Measurements from ENCODE around the gene CEP78. TPM values are rescaled to one million over a fixed set of nuclear protein-coding genes. Genes with fewer than 3 reads are reported as not detected.

Gene CEP78
- total RNA-seq, 1 donor from 2014 or later: 21.5 TPM

DNA sequence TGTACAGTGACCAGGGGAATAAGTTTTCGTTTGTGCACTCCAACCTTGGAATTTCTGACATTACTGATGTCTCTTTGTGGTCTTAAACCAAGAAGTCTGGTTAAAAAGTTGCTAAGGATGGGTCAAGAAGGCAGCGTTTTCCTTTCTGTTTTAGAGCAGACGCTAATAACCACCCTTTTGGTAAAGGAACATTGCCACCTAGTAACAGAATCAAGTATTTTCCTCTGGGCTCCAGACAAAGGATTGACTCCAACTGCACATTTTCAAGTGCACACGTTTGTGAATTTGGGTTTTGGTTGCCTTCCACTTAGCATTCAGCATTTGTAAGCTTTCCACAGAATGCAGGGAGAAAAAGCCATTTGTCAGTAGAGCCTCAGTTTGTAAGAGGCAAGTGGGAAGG lies 22.2 kb upstream of the CEP78 start:
- Mint-ChIP-seq H3K4me3 (ENCODE audit: unreplicated experiment) (no peak overlapping the region), H3K9me3 (ENCODE audit: unreplicated experiment) (no peaks in the 10 kb centered on the region), H3K27me3 (ENCODE audit: low read depth, unreplicated experiment) (no peaks in the 10 kb centered on the region), H3K36me3 (ENCODE audit: low read depth, unreplicated experiment) (no peaks in the 10 kb centered on the region), H3K4me1 (ENCODE audit: low read depth, unreplicated experiment) (peaks cover 24% of the 10 kb centered on the region), H3K27ac (ENCODE audit: unreplicated experiment) (no peak overlapping the region)
- DNase-seq (ENCODE audit: low read depth): peak; percentile 49
- TF ChIP-seq, protein P1, sequence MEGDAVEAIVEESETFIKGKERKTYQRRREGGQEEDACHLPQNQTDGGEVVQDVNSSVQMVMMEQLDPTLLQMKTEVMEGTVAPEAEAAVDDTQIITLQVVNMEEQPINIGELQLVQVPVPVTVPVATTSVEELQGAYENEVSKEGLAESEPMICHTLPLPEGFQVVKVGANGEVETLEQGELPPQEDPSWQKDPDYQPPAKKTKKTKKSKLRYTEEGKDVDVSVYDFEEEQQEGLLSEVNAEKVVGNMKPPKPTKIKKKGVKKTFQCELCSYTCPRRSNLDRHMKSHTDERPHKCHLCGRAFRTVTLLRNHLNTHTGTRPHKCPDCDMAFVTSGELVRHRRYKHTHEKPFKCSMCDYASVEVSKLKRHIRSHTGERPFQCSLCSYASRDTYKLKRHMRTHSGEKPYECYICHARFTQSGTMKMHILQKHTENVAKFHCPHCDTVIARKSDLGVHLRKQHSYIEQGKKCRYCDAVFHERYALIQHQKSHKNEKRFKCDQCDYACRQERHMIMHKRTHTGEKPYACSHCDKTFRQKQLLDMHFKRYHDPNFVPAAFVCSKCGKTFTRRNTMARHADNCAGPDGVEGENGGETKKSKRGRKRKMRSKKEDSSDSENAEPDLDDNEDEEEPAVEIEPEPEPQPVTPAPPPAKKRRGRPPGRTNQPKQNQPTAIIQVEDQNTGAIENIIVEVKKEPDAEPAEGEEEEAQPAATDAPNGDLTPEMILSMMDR (IDR thresholded peaks at IDR 0.05; ENCODE audit: insufficient read depth, low read depth, low read length): peak; percentile 17
- no peak for TF ChIP-seq EZH2 (IDR thresholded peaks at IDR 0.05; ENCODE audit: insufficient read depth, low read length)
- Histone ChIP-seq H3K4me1 (ENCODE audit: insufficient read depth, low read length) (no peaks in the 10 kb centered on the region), H3K27ac (ENCODE audit: low read depth, low read length) (no peak overlapping the region), H3K9me3 (ENCODE audit: insufficient read depth, low read depth, low read length) (no peaks in the 10 kb centered on the region), H2AFZ (ENCODE audit: low read depth, low read length) (peak overlapping the region; percentile 64), H3K4me2 (ENCODE audit: low read length) (no peak overlapping the region), H3K36me3 (ENCODE audit: insufficient read depth, low read length) (no peaks in the 10 kb centered on the region), H3K4me3 (ENCODE audit: insufficient read depth, low read depth, low read length) (no peak overlapping the region), H3K79me2 (ENCODE audit: insufficient read depth, low read length) (no peaks in the 10 kb centered on the region), H3K27me3 (ENCODE audit: insufficient read depth, low read length) (no peaks in the 10 kb centered on the region), H4K20me1 (ENCODE audit: insufficient read depth, low read length) (no peaks in the 10 kb centered on the region), H3K9ac (ENCODE audit: low read length) (no peak overlapping the region)
- peak; percentile 39 for FAIRE-seq

DNA sequence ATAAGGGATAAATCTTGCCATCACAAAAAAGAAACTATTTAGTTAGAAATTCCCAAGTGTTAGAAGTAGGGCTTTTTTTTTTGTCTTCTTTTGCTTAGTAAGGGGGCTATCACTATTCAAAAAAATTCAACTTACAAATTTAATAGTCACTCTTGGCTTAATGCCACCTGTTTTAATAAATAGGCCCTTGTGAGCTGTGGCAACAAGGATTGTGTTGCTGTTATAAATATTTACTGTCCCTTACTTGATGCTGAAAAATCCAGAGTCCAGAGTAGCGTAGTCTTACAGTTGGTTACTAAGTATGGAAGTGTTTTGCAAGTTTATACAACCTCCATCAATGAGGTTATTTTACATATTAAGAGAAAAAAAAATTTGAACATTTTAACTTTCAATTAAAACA lies 21.4 kb upstream of the CEP78 start:
- H3K36me3 ChIP-seq (ENCODE audit: insufficient read depth, low read length): no peaks in the 10 kb centered on the region
- FAIRE-seq: no peak
- no peaks in the 10 kb centered on the region for H4K20me1 ChIP-seq (ENCODE audit: insufficient read depth, low read length)
- no peak overlapping the region for H3K27ac ChIP-seq (ENCODE audit: low read depth, low read length)
- no peak overlapping the region for H3K27ac Mint-ChIP-seq (ENCODE audit: unreplicated experiment)
- DNase-seq (ENCODE audit: low read depth): no peak
- peaks cover 27% of the 10 kb centered on the region for H3K4me1 Mint-ChIP-seq (ENCODE audit: low read depth, unreplicated experiment)
- no peak overlapping the region for H3K4me2 ChIP-seq (ENCODE audit: low read length)
- H3K4me3 ChIP-seq (ENCODE audit: insufficient read depth, low read depth, low read length): no peak overlapping the region
- H3K9me3 Mint-ChIP-seq (ENCODE audit: unreplicated experiment): no peaks in the 10 kb centered on the region
- H2AFZ ChIP-seq (ENCODE audit: low read depth, low read length): no peak overlapping the region
- H3K27me3 Mint-ChIP-seq (ENCODE audit: low read depth, unreplicated experiment): no peaks in the 10 kb centered on the region
- H3K9ac ChIP-seq (ENCODE audit: low read length): no peak overlapping the region
- H3K79me2 ChIP-seq (ENCODE audit: insufficient read depth, low read length): no peaks in the 10 kb centered on the region
- TF ChIP-seq EZH2 (IDR thresholded peaks at IDR 0.05; ENCODE audit: insufficient read depth, low read length): no peak
- TF ChIP-seq, protein P1 (IDR thresholded peaks at IDR 0.05; ENCODE audit: insufficient read depth, low read depth, low read length): no peak
- no peaks in the 10 kb centered on the region for H3K27me3 ChIP-seq (ENCODE audit: insufficient read depth, low read length)
- no peaks in the 10 kb centered on the region for H3K4me1 ChIP-seq (ENCODE audit: insufficient read depth, low read length)
- no peak overlapping the region for H3K4me3 Mint-ChIP-seq (ENCODE audit: unreplicated experiment)
- H3K9me3 ChIP-seq (ENCODE audit: insufficient read depth, low read depth, low read length): no peaks in the 10 kb centered on the region
- no peaks in the 10 kb centered on the region for H3K36me3 Mint-ChIP-seq (ENCODE audit: low read depth, unreplicated experiment)

DNA sequence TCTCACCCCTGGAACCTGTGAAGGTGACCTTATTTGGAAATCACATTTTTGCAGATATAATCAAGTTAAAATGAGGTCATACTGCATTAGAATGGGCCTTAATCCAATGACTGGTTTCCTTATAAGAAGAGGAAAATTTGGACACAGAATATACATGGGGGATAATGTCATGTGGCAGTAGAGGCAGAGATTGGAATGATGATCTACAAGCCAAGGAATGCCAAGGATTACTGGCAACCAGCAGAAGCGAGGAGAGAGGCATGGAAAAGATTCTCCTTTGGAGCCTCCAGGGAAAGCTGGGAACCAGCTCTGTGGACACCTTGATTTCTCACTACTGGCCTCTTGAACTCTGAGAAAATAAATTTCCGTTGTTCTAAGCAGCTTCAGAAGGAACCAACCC lies 20.2 kb upstream of the CEP78 start:
- H3K4me3 Mint-ChIP-seq (ENCODE audit: unreplicated experiment): no peak overlapping the region
- H3K36me3 Mint-ChIP-seq (ENCODE audit: low read depth, unreplicated experiment): no peaks in the 10 kb centered on the region
- H3K9ac ChIP-seq (ENCODE audit: low read length): no peak overlapping the region
- FAIRE-seq: no peak
- no peaks in the 10 kb centered on the region for H4K20me1 ChIP-seq (ENCODE audit: insufficient read depth, low read length)
- no peaks in the 10 kb centered on the region for H3K27me3 Mint-ChIP-seq (ENCODE audit: low read depth, unreplicated experiment)
- H3K27ac Mint-ChIP-seq (ENCODE audit: unreplicated experiment): peak overlapping the region; percentile 77
- H3K4me1 ChIP-seq (ENCODE audit: insufficient read depth, low read length): no peaks in the 10 kb centered on the region
- H2AFZ ChIP-seq (ENCODE audit: low read depth, low read length): no peak overlapping the region
- no peak overlapping the region for H3K27ac ChIP-seq (ENCODE audit: low read depth, low read length)
- no peaks in the 10 kb centered on the region for H3K9me3 ChIP-seq (ENCODE audit: insufficient read depth, low read depth, low read length)
- no peak overlapping the region for H3K4me3 ChIP-seq (ENCODE audit: insufficient read depth, low read depth, low read length)
- TF ChIP-seq, protein P1 (IDR thresholded peaks at IDR 0.05; ENCODE audit: insufficient read depth, low read depth, low read length): no peak
- no peak for TF ChIP-seq EZH2 (IDR thresholded peaks at IDR 0.05; ENCODE audit: insufficient read depth, low read length)
- H3K79me2 ChIP-seq (ENCODE audit: insufficient read depth, low read length): no peaks in the 10 kb centered on the region
- H3K4me2 ChIP-seq (ENCODE audit: low read length): peak overlapping the region; percentile 6
- no peaks in the 10 kb centered on the region for H3K36me3 ChIP-seq (ENCODE audit: insufficient read depth, low read length)
- peak; percentile 71 for DNase-seq (ENCODE audit: low read depth)
- H3K9me3 Mint-ChIP-seq (ENCODE audit: unreplicated experiment): no peaks in the 10 kb centered on the region
- no peaks in the 10 kb centered on the region for H3K27me3 ChIP-seq (ENCODE audit: insufficient read depth, low read length)
- H3K4me1 Mint-ChIP-seq (ENCODE audit: low read depth, unreplicated experiment): peaks cover 26% of the 10 kb centered on the region
